GM21737 (cell line): ENCODE data around the gene OR6K3.
"Not testable (repeated sequence)": the region's sequence is repeated elsewhere in the genome, so short reads cannot be mapped to it uniquely, and the experiment has no call there.

Experiments
- ATAC-seq: cut with Tn5 transposase; IDR thresholded peaks from one replicate; pipeline ENCODE4 v1.9.1; 2021; ENCODE audit warnings: mild to moderate bottlenecking, moderate library complexity; ENCODE audit not compliant: unreplicated experiment

The OR6K3 gene

DNA sequence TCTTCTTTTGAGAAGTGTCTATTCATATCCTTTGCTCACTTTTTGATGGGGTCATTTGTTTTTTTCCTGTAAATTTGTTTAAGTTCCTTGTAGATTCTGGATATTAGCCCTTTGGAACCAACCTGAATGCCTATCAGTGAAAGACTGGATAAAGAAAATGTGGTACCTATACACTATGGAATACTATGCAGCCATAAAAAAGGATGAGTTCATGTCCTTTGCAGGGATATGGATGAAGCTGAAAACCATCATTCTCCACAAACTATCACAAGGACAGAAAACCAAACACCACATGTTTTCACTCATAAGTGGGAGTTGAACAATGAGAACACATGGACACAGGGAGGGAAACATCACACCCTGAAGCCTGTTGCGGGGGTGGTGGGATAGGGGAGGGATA lies 32.2 kb downstream of the OR6K3 start:
- ATAC-seq = not testable (repeated sequence)

DNA sequence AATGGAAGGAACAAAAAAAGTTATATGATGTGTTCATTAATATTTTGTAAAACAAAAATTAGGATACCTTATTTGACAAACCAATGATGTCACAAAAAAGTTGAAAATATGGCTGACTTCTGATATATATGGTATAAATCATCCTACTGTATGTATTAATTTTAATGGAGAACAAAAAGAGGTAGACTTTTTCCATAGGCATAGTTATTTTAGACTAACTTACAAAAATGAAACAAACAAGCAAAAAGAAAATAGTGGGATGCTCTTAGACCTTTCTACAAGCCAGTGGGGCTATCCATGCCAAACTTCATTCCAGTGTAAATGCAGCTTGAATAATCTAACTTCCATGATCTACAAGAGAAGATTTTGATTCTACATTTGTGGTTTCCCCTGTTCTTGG lies 33.5 kb downstream of the OR6K3 start:
- ATAC-seq = no peak

DNA sequence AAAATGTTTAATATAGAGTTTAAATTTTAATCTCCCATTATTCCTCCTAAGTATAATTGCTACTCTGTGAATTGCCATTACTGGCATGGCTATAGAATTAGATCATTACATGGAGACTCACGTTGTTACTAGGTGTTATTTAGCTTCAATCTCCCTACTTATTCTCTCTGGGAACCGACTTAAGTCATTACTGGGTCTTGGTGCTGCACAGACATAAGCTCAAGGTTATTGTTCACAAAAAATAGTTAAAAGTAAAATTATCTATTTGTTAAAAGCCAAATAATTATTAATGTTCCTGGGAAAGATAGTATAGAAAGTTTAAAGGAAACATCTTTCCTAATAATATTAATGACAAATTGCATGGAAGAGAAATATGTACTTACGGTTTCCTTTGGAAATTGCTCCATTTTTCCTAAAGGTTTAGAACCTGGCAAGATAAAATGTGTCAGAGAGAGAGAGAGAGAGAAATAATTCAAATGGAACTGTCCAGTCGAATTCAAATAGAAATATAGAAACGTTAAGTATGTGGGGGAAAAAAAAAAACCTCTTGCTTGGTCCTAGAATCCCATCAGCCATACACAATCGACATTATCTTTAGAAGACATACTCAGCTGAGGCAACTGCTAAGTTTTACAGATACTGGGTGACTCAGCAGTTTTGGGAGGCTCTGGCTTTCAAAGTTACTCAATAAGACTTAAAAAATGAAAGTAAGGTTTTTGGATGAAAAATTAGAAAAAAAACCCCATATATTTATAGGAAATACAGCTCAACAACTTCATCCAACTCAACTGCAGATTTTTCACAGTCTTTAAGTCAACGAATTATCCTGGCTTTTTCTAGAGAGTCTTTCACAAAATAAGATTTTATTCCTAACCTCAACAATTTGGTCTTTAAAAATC lies 34.2 kb downstream of the OR6K3 start, which contains the start of gene SPTA1:
Gene SPTA1 (minus strand): TSS at position 605 of the 899 bp plus-strand sequence. CDS start 198 bp downstream, at position 407.
- ATAC-seq = no peak

DNA sequence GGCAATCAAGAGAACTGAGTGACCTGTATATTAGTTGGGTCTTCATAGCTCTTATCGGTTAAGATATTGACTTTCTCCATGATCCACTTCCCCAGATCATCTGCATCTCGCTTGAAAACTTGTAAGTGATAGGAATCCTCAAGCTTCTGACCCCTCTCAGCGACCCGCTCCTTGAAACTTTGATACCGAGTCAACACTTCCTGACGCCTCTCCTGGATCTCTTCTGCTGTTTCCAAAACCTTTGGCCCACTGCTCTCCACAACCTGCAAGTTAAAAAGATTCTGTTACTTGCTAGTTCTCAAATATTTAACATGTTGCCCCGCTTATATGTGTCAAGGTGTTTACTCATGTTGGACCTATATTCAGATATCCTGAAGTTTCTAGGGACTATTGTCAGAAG lies 35.4 kb downstream of the OR6K3 start:
- no peak for ATAC-seq

DNA sequence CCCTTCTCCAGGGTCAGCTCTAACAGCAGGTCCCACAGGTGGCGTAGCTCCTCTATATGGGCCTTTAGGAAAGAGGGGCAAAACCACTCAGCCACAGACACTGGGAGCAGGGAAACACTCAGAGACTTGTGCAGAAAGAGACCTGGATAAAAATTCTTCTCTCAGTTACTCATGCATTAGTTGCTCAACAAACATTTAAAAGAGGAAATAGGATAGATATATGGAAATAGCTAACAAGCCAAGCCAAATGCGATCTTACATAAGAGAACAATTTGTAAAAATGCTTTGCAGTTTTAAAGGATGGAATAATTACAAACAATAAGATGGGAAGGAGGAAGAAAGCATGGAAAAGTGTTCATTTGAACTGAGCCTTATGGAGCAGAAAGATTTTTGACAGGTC lies 38.9 kb downstream of the OR6K3 start:
- no peak for ATAC-seq

DNA sequence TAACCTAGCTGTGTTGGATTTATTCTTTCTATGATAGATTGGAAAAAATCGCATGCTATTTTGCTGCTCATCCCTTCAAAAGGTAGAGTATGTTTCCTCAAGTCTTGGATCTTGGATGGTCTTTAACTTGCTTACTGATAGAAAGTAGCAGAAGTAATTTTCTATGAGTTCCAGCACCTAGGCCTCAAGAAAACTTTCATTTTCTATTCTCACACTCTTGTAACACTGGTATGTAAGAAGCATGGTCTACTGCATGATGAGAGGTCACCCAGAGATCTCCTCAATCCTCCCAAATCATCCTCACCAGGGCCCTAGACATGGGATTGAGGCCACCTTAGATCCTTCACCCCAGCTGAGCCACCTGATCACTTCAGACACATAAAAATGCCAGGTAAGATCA lies 41.2 kb downstream of the OR6K3 start:
- ATAC-seq = no peak

DNA sequence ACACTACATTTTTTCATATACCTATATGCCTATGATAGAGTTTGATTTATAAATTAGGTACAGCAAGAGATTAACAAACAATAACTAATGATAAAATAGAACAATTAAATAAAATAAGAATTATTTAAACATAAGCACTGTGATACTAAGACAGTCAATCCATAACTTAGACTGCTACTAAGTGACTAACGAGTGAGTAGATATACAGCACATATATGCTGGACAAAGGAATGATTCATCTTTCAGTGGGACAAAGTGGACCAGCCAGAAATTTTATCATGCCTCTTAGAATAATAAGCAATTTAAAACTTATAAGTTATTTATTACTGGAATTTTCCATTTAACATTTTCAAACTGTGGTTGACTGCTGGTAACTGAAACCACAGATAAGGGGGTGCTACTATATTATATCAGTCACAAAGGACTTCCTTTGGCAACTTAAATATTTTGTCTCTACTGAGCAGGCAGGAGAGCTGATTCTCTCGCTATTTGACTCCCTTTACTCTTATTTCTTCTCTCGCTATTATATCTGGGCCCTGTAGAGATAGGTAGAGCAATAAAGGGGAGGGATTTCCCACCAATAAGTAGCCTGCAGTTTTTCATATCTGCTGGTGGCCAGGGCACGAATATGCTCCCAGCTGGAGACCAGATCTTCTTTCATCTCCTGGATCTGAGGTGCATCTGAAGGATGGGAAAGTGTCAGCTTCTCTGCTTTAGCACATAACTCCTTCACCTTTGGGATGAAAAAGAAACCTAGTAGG lies 44.8 kb downstream of the OR6K3 start:
- no peak for ATAC-seq

DNA sequence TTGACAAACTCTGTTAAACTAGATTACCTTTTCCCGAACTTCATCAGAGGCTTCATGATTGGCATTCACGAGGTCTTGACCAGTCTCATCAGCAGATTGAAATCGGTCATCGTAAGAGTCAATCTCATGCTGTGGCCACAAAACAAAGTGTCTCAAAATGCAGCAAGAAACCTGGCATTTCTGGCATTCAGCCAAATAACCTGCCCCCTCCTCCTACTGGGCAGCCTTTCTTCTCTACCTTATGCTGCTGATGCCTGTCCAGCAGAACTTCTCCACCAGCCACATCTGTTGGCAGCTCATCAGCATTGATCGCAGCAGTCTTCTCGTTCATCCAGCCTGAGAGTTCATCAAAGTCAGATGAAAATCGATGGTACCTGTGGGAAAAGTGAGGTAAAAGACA lies 46.2 kb downstream of the OR6K3 start:
- no peak for ATAC-seq
